Measurements from ENCODE around the gene CEP170. TPM values are rescaled to one million over a fixed set of nuclear protein-coding genes. Genes with fewer than 3 reads are reported as not detected.

The CEP170 gene
- polyA plus RNA-seq, 1 donor (not counting 4 experiments of a cell fraction or from before 2014, with no cell fraction given) = 40.5 TPM

DNA sequence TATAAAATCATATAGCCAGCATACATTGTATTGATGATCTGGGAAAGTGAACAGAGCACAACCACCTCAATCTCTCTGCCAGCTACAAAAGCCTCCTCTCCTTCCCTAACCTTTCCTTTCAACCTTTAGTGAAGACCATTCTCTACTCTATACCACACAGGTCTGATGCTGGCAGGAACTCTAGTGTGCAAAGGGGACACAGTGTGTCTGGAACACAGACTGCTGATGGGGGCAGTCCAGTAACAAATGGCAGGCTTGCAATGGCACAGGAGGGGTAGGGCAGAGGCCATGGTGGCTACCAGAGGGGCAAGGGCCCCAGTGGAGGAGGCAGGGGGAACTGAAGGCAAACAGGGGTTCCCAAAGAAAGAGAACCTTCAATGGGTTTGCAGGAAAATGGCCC is 37.0 kb downstream of the CEP170 start:
- Histone ChIP-seq H3K9me1 (ENCODE audit: control insufficient read depth, extremely low read depth, insufficient read depth, low read length) (no peaks in the 10 kb centered on the region), H3K27me3 (ENCODE audit: control insufficient read depth, extremely low read depth, insufficient read depth, low read length) (no peaks in the 10 kb centered on the region), H3K4me3 (ENCODE audit: control insufficient read depth in 2 of 3, extremely low read depth in 1 of 3, insufficient read depth in 2 of 3, low read depth in 1 of 3, low read length in 3 of 3) (no peak overlapping the region), H3K9me3 (ENCODE audit: control insufficient read depth, low read depth, low read length) (no peaks in the 10 kb centered on the region), H3K36me3 (ENCODE audit: control insufficient read depth in 2 of 2, extremely low read depth in 1 of 2, insufficient read depth in 2 of 2, low read length in 2 of 2) (peaks cover 3 to 4% of the 10 kb centered on the region in 2 experiments), H3K79me2 (ENCODE audit: control insufficient read depth, insufficient read depth, low read length) (peaks cover 7% of the 10 kb centered on the region), H4K20me1 (ENCODE audit: control insufficient read depth, extremely low read depth, insufficient read depth, low read length) (no peaks in the 10 kb centered on the region), H3K27ac (ENCODE audit: control insufficient read depth, insufficient read depth, low read length) (no peak overlapping the region), H3K4me2 (ENCODE audit: control insufficient read depth, extremely low read depth, insufficient read depth, low read depth, low read length) (no peak overlapping the region), H3K9ac (ENCODE audit: control insufficient read depth, extremely low read depth, insufficient read depth, low read length) (no peak overlapping the region), H3K4me1 (ENCODE audit: control insufficient read depth, extremely low read depth, insufficient read depth, low read length) (no peaks in the 10 kb centered on the region), H2AFZ (ENCODE audit: control insufficient read depth, low read length) (no peak overlapping the region)
- dilution Hi-C loops (cut with MboI; ENCODE audit: extremely low pct_ligation_motif_present, low sequenced_read_pairs) = no loop called here
- TF ChIP-seq, protein P1, sequence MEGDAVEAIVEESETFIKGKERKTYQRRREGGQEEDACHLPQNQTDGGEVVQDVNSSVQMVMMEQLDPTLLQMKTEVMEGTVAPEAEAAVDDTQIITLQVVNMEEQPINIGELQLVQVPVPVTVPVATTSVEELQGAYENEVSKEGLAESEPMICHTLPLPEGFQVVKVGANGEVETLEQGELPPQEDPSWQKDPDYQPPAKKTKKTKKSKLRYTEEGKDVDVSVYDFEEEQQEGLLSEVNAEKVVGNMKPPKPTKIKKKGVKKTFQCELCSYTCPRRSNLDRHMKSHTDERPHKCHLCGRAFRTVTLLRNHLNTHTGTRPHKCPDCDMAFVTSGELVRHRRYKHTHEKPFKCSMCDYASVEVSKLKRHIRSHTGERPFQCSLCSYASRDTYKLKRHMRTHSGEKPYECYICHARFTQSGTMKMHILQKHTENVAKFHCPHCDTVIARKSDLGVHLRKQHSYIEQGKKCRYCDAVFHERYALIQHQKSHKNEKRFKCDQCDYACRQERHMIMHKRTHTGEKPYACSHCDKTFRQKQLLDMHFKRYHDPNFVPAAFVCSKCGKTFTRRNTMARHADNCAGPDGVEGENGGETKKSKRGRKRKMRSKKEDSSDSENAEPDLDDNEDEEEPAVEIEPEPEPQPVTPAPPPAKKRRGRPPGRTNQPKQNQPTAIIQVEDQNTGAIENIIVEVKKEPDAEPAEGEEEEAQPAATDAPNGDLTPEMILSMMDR (optimal IDR thresholded peaks at IDR 0.05 in 1 of 3, IDR thresholded peaks at IDR 0.05 in 1 of 3, conservative IDR thresholded peaks at IDR 0.05 in 1 of 3; ENCODE audit: extremely low read depth in 1 of 3, insufficient read depth in 2 of 3, low read length in 3 of 3) = no peak
- TF ChIP-seq EZH2 (IDR thresholded peaks at IDR 0.05; ENCODE audit: low read length) = no peak
- FAIRE-seq = no peak
- DNase-seq (ENCODE audit: low read depth, low spot score) = no peak

DNA sequence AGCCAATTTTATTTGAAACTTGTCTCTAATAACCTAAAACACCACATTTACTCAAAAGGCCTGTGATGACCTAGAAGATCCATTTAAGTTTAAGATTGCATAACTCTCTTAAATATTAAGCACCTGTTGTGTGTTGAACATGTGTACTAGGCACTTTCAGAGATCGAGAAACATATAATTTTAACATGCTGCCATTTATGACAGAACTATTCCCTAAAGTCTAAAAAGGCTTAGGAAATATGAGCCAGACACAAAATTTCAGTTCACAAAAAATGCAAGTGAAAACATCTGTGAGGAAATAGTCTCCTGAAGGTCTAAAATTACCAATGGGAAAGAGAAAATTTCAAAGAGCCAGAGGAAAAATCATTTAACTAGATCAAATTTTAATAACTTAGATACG is 37.7 kb downstream of the CEP170 start:
- Histone ChIP-seq H3K4me3 (ENCODE audit: control insufficient read depth in 2 of 3, extremely low read depth in 1 of 3, insufficient read depth in 2 of 3, low read depth in 1 of 3, low read length in 3 of 3) (no peak overlapping the region), H3K4me1 (ENCODE audit: control insufficient read depth, extremely low read depth, insufficient read depth, low read length) (no peaks in the 10 kb centered on the region), H3K36me3 (ENCODE audit: control insufficient read depth in 2 of 2, extremely low read depth in 1 of 2, insufficient read depth in 2 of 2, low read length in 2 of 2) (peaks cover 1 to 4% of the 10 kb centered on the region in 2 experiments), H3K9me3 (ENCODE audit: control insufficient read depth, low read depth, low read length) (no peaks in the 10 kb centered on the region), H2AFZ (ENCODE audit: control insufficient read depth, low read length) (no peak overlapping the region), H3K9ac (ENCODE audit: control insufficient read depth, extremely low read depth, insufficient read depth, low read length) (no peak overlapping the region), H3K79me2 (ENCODE audit: control insufficient read depth, insufficient read depth, low read length) (peaks cover 7% of the 10 kb centered on the region), H3K27ac (ENCODE audit: control insufficient read depth, insufficient read depth, low read length) (no peak overlapping the region), H3K9me1 (ENCODE audit: control insufficient read depth, extremely low read depth, insufficient read depth, low read length) (no peaks in the 10 kb centered on the region), H4K20me1 (ENCODE audit: control insufficient read depth, extremely low read depth, insufficient read depth, low read length) (no peaks in the 10 kb centered on the region), H3K4me2 (ENCODE audit: control insufficient read depth, extremely low read depth, insufficient read depth, low read depth, low read length) (no peak overlapping the region), H3K27me3 (ENCODE audit: control insufficient read depth, extremely low read depth, insufficient read depth, low read length) (no peaks in the 10 kb centered on the region)
- dilution Hi-C loops (cut with MboI; ENCODE audit: extremely low pct_ligation_motif_present, low sequenced_read_pairs) = no loop called here
- FAIRE-seq (no peak), DNase-seq (ENCODE audit: low read depth, low spot score) (no peak)
- no peak for TF ChIP-seq EZH2 (IDR thresholded peaks at IDR 0.05; ENCODE audit: low read length)
- TF ChIP-seq, protein P1 (optimal IDR thresholded peaks at IDR 0.05 in 1 of 3, IDR thresholded peaks at IDR 0.05 in 1 of 3, conservative IDR thresholded peaks at IDR 0.05 in 1 of 3; ENCODE audit: extremely low read depth in 1 of 3, insufficient read depth in 2 of 3, low read length in 3 of 3) = no peak

Data from keratinocyte (primary cell).